Pancreas (tissue), 10 donors: ENCODE results near the gene EHD4. TPM values are rescaled to one million over a fixed set of nuclear protein-coding genes. Genes with fewer than 3 reads are reported as not detected.
A peak's percentile ranks its signal among the peaks of the same experiment; 100 is the strongest.

ENCODE experiments used
- ATAC-seq, 4 donors: fragments of 200-7000 bp; cut with Tn5 transposase; one replicate each; pipeline versions ENCODE4 v1.8.0 to v1.9.1; 2020; ENCODE audit warnings: mild to moderate bottlenecking in 4 of 4, moderate library complexity in 4 of 4
- DNase-seq, 6 donors: peaks; one replicate each; pipeline ENCODE4 v3.0.0-alpha.2; 2020
- FAIRE-seq: peaks from 2 replicates; lab custom pipeline; 2012; peaks lifted over from hg19 to GRCh38; lab: Jason Lieb, UNC
- H3K27ac ChIP-seq, 4 donors: fragments of 200-600 bp; sonication (generic); 1 replicate in 3 of 4; 2 replicates in 1 of 4; pipeline versions ENCODE4 v1.5.0 to v1.8.0; 2020
- H3K27me3 ChIP-seq, 4 donors: fragments of 200-600 bp; one replicate each; pipeline ENCODE4 v1.8.0; 2021
- H3K36me3 ChIP-seq, 3 donors: fragments of 200-600 bp; sonication (generic) in 1 of 3; one replicate each; pipeline versions ENCODE4 v1.5.0 to v1.8.0; 2020 to 2021
- H3K4me1 ChIP-seq, 3 donors: fragments of 200-600 bp; one replicate each; pipeline ENCODE4 v1.8.0; 2021
- H3K4me3 ChIP-seq, 4 donors: fragments of 200-600 bp; sonication (generic) in 2 of 4; one replicate each; pipeline versions ENCODE4 v1.5.0 to v1.8.0; 2020 to 2021
- H3K9me3 ChIP-seq, 4 donors: fragments of 200-600 bp; one replicate each; pipeline ENCODE4 v1.8.0; 2021
- CTCF ChIP-seq, 4 donors: fragments of 200-600 bp; sonication (generic) in 3 of 4; IDR thresholded peaks; one replicate each; pipeline versions ENCODE4 v1.5.0 to v1.8.0; 2021; ENCODE audit warnings: antibody characterized with exemption in 4 of 4
- WGBS, 2 donors: extraction: QIAGEN DNeasy Blood & Tissue Kit; methylation state at CpG; one replicate each; pipeline ENCODE4 v1.1.7; 2013; 5-methylcytosine and 5-hydroxymethylcytosine counted together
- intact Hi-C, 3 donors: fragments of 100-400 bp; cut with DNase I; formaldehyde crosslinking; loops; one replicate each; pipeline versions ENCODE4 v1.11.1 to v1.14.2; 2022
- polyA plus RNA-seq, 2 donors: library from polyadenylated mRNA; stranded (reverse); fragments of 200-250 nt; gene quantifications; one replicate each; pipeline ENCODE4 v1.2.3, GENCODE V29; 2013
- total RNA-seq, 6 donors: library from RNA; stranded (reverse); fragmentation: NEBNext Ultra II Directional in 4 of 6; extraction: Animal tissue kit (Norgen Biotek cat#: 25700) in 4 of 6; gene quantifications; one replicate each; pipeline versions ENCODE4 v1.2.1 to v1.2.4, GENCODE V29; 2021 to 2023
- donor health status: healthy with polysubstance abuse.
- donor health status: DM: no; HTN: no; CAD: no; lungs with moderate emphysema.
- donor health status: DM: no; HTN: no; CAD: no.
- donor health status: control.
- donor health status: control.
- donor health status: Bipolar disorder and iron deficiency.
- donor health status: DM: yes; HTN: yes; CAD: no.
- donor health status: DM: no; HTN: no; CAD: no.
- donor health status: DM: no; HTN: no; CAD: no.
- donor health status: DM: yes; HTN: yes; CAD: no.

EHD4 gene
- total and polyA plus RNA-seq, 8 donors, result 8.1 to 22.8 (median 8.5) TPM

GRCh38 chr15:41904541-41905005 is 67.8 kb downstream of the EHD4 start:
- peak in 3 of 6 donors; percentile 49 to 65 (median 57) for DNase-seq
- no peak for FAIRE-seq
- peaks cover 0 to 17% (median 0%) of the 10 kb centered on the region in 3 donors for H3K36me3 ChIP-seq
- H3K27ac ChIP-seq, result no peak overlapping the region
- no peaks in the 10 kb centered on the region for H3K9me3 ChIP-seq
- 11 to 14% methylated on average over 6 of the region's 6 CpGs for WGBS, 2 donors
- no peaks in the 10 kb centered on the region for H3K27me3 ChIP-seq
- peak; percentile 65 to 82 (median 81) for ATAC-seq
- peaks cover 0 to 5% (median 0%) of the 10 kb centered on the region in 3 donors for H3K4me1 ChIP-seq
- intact Hi-C loops, result loop anchor here in 1 of 3 donors (5.0 to 10.0 kb wide), 2 partner anchors 82 to 130 kb away; partner anchors contain the start of gene MAPKBP1
- TF ChIP-seq CTCF (IDR thresholded peaks at IDR 0.05), result peak; percentile 54 to 79 (median 76)
- H3K4me3 ChIP-seq, result no peak overlapping the region

GRCh38 chr15:41903782-41904181 is 68.6 kb downstream of the EHD4 start:
- peaks cover 0 to 13% (median 0%) of the 10 kb centered on the region in 3 donors for H3K36me3 ChIP-seq
- no peaks in the 10 kb centered on the region for H3K4me1 ChIP-seq
- no peak overlapping the region for H3K4me3 ChIP-seq
- no peaks in the 10 kb centered on the region for H3K9me3 ChIP-seq
- no peak overlapping the region for H3K27ac ChIP-seq
- ATAC-seq (no peak), FAIRE-seq (no peak), DNase-seq (peak in 1 of 6 donors; percentile 26)
- no peak for TF ChIP-seq CTCF (IDR thresholded peaks at IDR 0.05)
- intact Hi-C loops, result loop anchor here in 1 of 3 donors (10.0 kb wide), 1 partner anchor 129 kb away; the partner anchor contains the start of gene MAPKBP1
- no peaks in the 10 kb centered on the region for H3K27me3 ChIP-seq
- WGBS, 2 donors, result 68 to 73% methylated on average over 13 of the region's 13 CpGs

DNA sequence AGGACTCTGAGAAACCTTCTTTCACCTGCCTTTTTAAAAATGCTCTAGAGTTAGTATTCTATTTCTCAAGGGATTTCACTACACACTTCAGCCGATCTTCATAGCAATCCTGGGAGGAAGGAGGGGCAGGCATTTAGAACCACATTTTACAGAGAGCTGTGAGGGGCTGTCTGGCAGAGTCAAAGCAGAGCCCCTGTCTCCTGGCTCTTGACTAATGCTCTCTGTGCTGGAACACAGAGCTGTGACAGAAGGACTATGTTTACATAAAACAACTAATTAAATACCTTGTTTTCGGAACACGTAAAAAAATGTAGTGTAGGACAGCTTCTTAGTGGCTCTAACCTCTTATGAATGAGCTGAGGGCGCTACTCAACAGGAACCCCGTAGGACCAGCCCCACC is 70.9 kb downstream of the EHD4 start:
- no peaks in the 10 kb centered on the region for H3K9me3 ChIP-seq
- no peak for TF ChIP-seq CTCF (IDR thresholded peaks at IDR 0.05)
- intact Hi-C loops, result loop anchor here in 1 of 3 donors (10.0 kb wide), 1 partner anchor 127 kb away; the partner anchor contains the start of gene MAPKBP1
- peaks cover 0 to 12% (median 0%) of the 10 kb centered on the region in 3 donors for H3K36me3 ChIP-seq
- no peak overlapping the region for H3K4me3 ChIP-seq
- 54 to 61% methylated on average over 5 of the region's 5 CpGs for WGBS, 2 donors
- H3K4me1 ChIP-seq, result no peaks in the 10 kb centered on the region
- DNase-seq (no peak), ATAC-seq (no peak), FAIRE-seq (no peak)
- no peak overlapping the region for H3K27ac ChIP-seq
- no peaks in the 10 kb centered on the region for H3K27me3 ChIP-seq

DNA sequence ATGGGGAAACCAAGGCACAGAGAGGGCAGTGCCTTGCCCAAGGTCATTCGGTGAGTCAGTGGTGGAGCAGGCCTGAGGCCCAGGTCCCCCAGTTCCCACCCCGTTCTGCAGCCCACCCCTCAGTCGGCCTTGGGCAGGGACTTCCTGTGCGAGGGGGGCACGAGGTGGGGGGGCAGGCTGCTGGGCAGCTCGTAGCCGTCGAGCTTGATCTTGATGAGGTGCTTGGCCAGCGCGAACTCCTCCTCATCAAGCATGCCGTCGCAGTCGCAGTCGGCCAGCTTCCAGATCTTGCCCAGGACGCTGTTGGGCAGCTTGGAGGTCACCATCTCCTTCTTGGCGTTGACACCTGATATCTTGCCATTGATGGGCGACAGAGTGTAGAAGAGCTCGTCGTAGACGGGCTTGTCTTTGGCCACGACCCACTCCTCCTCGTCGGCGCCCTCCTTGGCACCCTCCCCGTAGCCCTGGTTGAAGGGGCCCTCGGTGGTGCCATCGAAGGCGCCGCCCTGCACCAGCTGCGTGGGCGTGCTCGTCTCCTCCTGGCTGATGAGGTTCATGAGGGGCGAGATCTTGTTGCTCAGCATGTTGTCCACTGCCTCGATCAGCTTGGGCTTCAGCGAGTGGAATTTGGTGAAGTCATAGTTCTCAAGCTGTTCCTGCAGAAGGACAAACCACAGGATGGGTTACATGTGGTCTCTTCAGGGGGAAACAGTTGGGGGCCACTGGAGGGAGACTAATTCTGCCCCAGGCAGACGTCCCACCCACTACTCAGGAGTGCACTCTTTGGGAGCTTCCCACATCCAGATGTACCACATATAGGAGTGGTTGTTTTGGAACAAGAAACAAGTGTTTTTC is 71.6 kb downstream of the EHD4 start:
- no peak overlapping the region for H3K27ac ChIP-seq
- 71 to 81% methylated on average over 36 of the region's 36 CpGs for WGBS, 2 donors
- no peak overlapping the region for H3K4me3 ChIP-seq
- no peak for FAIRE-seq
- no peaks in the 10 kb centered on the region for H3K4me1 ChIP-seq
- DNase-seq, result no peak
- peaks cover 0 to 8% (median 0%) of the 10 kb centered on the region in 3 donors for H3K36me3 ChIP-seq
- intact Hi-C loops, result loop anchor here in 1 of 3 donors (10.0 kb wide), 1 partner anchor 126 kb away; the partner anchor contains the start of gene MAPKBP1
- no peaks in the 10 kb centered on the region for H3K27me3 ChIP-seq
- TF ChIP-seq CTCF (IDR thresholded peaks at IDR 0.05), result no peak
- ATAC-seq, result no peak
- no peaks in the 10 kb centered on the region for H3K9me3 ChIP-seq
